Measurements from ENCODE around the gene IL1RAPL2. TPM values are rescaled to one million over a fixed set of nuclear protein-coding genes. Genes with fewer than 3 reads are reported as not detected.

Gene IL1RAPL2
- total and polyA plus RNA-seq, 8 donors = 0.13 to 1.1 (median 0.47) TPM; not detected in 2

DNA sequence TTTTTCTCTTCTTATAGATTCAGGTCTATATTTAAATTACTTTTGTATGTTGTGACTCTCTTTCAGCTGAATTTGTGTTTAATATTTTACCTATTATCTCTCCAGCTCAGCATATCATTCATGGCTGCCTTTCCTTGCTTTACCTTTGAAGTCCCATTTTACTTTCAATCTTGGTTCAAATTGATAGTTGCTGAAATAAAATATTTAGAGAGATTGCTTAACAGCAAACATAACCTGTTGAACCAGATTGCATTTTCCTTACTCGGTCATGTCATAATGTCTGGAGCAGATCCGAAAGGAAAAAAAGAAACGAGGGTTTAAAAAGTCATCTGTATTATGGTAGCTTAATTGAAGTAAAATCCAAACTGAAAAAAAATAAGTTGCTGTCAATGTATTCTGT is 94.1 kb downstream of the IL1RAPL2 start:
- Histone ChIP-seq H3K4me3 (no peak overlapping the region), H3K27me3 (no peaks in the 10 kb centered on the region), H3K27ac (no peak overlapping the region), H3K4me1 (no peaks in the 10 kb centered on the region), H3K36me3 (no peaks in the 10 kb centered on the region), H3K9me3 (no peaks in the 10 kb centered on the region)
- DNase-seq (peak in 1 of 4 donors; percentile 5), ATAC-seq (peak; percentile 31)
- intact Hi-C loops (cut with DNase I) = no loop called here
- TF ChIP-seq, protein P1, sequence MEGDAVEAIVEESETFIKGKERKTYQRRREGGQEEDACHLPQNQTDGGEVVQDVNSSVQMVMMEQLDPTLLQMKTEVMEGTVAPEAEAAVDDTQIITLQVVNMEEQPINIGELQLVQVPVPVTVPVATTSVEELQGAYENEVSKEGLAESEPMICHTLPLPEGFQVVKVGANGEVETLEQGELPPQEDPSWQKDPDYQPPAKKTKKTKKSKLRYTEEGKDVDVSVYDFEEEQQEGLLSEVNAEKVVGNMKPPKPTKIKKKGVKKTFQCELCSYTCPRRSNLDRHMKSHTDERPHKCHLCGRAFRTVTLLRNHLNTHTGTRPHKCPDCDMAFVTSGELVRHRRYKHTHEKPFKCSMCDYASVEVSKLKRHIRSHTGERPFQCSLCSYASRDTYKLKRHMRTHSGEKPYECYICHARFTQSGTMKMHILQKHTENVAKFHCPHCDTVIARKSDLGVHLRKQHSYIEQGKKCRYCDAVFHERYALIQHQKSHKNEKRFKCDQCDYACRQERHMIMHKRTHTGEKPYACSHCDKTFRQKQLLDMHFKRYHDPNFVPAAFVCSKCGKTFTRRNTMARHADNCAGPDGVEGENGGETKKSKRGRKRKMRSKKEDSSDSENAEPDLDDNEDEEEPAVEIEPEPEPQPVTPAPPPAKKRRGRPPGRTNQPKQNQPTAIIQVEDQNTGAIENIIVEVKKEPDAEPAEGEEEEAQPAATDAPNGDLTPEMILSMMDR (IDR thresholded peaks at IDR 0.05) = no peak

DNA sequence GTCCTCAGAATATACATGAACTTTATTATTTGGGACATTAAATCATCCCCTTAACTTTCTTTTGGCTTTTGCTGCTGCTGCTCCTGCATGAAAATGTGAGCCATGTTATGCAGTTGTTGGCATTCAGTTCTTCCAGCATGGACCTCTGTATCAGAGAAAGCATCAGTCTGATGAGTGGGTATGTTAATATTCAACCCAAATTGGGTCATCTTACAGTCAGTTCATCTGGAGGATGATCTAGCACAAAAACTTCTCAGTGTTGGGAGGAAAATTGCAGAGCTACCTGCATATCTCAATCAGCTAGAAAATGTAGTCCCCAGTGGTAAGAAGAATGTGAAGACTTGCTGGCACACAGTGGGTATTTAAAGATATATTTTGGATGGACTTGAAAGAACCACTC is 96.7 kb downstream of the IL1RAPL2 start:
- intact Hi-C loops (cut with DNase I) = no loop called here
- TF ChIP-seq, protein P1 (IDR thresholded peaks at IDR 0.05) = no peak
- Histone ChIP-seq H3K4me1 (no peaks in the 10 kb centered on the region), H3K27me3 (no peaks in the 10 kb centered on the region), H3K9me3 (no peaks in the 10 kb centered on the region), H3K4me3 (no peak overlapping the region), H3K27ac (no peak overlapping the region), H3K36me3 (no peaks in the 10 kb centered on the region)
- DNase-seq = no peak
- no peak for ATAC-seq

GRCh38 chrX:104665691-104666090 is 99.7 kb downstream of the IL1RAPL2 start:
- Histone ChIP-seq H3K27me3 (no peaks in the 10 kb centered on the region), H3K36me3 (no peaks in the 10 kb centered on the region), H3K4me3 (no peak overlapping the region), H3K9me3 (no peaks in the 10 kb centered on the region), H3K27ac (no peak overlapping the region), H3K4me1 (no peaks in the 10 kb centered on the region)
- ATAC-seq = no peak
- no peak for DNase-seq
- intact Hi-C loops (cut with DNase I) = no loop called here
- TF ChIP-seq, protein P1 (IDR thresholded peaks at IDR 0.05) = no peak

- ATAC-seq (peak; percentile 72), DNase-seq (peak in 1 of 4 donors; percentile 16)
- Histone ChIP-seq H3K9me3 (no peaks in the 10 kb centered on the region), H3K27ac (no peak overlapping the region), H3K4me1 (no peaks in the 10 kb centered on the region), H3K4me3 (no peak overlapping the region), H3K36me3 (no peaks in the 10 kb centered on the region), H3K27me3 (no peaks in the 10 kb centered on the region)
- TF ChIP-seq, protein P1 (IDR thresholded peaks at IDR 0.05) = peak in 1 of 2 donors; percentile 12
- intact Hi-C loops (cut with DNase I) = no loop called here
These were observed 102.6 kb downstream of the IL1RAPL2 start for GRCh38 chrX:104668550-104668949.

GRCh38 chrX:104669063-104669462 is 103.1 kb downstream of the IL1RAPL2 start:
- Histone ChIP-seq H3K9me3 (no peaks in the 10 kb centered on the region), H3K36me3 (no peaks in the 10 kb centered on the region), H3K27ac (no peak overlapping the region), H3K4me3 (no peak overlapping the region), H3K4me1 (no peaks in the 10 kb centered on the region), H3K27me3 (no peaks in the 10 kb centered on the region)
- TF ChIP-seq, protein P1 (IDR thresholded peaks at IDR 0.05) = no peak
- intact Hi-C loops (cut with DNase I) = no loop called here
- DNase-seq = no peak
- ATAC-seq = no peak
